T-helper 22 cell (primary cell): Measurements from ENCODE around the gene MYBPC2.
"Not testable (repeated sequence)": the region's sequence is repeated elsewhere in the genome, so short reads cannot be mapped to it uniquely, and the experiment has no call there.

ENCODE experiments used
- DNase-seq: peaks from one replicate; pipeline ENCODE4 v3.0.0-alpha.2; 2020; ENCODE audit warnings: low read depth

The MYBPC2 gene

DNA sequence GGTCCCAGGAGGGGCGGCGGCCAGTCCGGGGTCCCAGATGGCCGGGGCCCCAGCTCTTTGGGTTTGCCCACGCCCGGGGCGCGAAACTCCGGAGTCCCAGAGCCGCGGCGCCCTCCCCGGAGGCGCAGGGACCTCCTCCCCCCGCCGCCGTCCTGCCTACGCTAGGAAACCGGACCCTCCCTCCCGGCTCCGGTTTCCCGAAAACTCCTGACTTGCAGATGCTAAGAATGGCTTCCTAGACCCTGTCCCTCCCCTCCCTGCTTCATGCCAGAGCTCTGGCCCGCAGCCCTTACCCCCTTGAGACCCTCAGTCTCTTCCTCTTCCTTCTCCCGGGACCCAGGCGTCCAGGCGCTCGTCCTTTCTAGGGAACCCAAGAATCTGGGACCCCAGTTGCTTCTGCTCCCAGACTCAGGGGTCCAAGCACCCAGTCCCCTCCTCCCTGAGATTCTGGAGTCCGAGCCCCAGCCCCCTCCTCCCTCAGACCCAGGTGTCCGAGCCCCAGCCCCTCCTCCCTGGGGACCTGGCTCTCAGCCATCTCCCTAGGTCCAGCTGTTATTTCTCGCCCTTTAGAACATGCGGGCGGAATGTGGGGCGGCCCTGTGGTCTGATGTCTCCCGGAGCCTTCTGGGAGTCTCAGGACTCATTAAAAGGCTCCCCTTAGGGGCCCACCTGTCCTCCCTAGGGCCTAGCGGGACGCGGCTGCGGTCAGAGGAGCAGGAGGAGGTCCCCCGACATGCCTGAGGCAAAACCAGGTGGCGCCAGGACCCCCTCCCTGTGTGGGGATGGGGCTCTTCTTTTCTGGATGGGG, at the start of gene MYBPC2:
Gene MYBPC2 (plus strand): TSS at position 672 of the 808 bp plus-strand sequence. CDS start 62 bp downstream, at position 734.
- DNase-seq = no peak

- no peak for DNase-seq
These were observed 49.5 kb upstream of the MYBPC2 start for GRCh38 chr19:50383001-50383851.

DNA sequence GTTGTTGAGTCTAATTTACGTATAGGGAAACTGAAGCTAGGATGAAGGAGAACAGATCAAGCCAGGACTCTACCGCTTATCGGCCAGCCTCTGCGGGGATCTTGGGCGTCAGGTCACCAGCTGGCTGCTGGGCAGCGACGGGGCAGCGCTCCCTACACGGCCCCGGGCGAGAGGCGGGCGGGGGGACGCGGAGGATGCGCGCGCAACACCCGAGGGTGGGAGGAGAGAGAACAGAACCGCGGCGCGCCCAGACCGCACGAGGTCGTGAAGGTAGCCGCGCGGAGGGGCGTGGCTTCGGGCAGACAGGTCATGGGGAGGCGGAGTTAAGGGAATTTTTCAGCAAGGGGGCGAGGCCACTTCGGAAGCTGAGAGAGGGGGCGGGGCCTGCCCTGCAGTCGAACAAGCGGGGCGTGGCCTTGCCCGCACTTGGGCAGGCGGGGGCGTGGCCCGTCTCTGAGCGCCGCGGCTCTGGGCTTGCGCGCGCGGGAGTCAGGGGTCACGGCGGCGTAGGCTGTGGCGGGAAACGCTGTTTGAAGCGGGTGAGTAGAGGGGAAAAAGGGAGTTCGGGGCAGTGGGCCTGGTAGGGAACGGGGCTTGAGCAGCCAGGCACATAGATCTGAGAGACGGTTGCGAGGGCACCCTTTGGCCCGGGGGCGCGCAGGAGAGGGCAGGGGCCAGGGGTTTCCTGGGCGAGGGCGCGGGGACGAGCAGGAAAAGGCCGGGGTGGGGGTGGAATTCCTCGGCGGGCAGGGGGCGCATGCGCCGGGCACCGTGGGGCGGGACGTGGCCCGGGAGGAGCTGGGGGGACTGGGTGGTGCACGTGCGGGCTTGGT, 48.6 kb upstream of the MYBPC2 start, which contains the start of gene POLD1:
Gene POLD1 (plus strand): TSS at position 496 of the 833 bp plus-strand sequence. CDS start 14,505 bp downstream, outside the sequence.
- DNase-seq = peak; percentile 98

GRCh38 chr19:50384685-50385535, 47.8 kb upstream of the MYBPC2 start:
- no peak for DNase-seq

GRCh38 chr19:50387176-50387867, 45.4 kb upstream of the MYBPC2 start:
- DNase-seq = no peak

GRCh38 chr19:50387868-50388245, 44.8 kb upstream of the MYBPC2 start:
- DNase-seq = no peak

- DNase-seq = not testable (repeated sequence)
These were observed 42.4 kb upstream of the MYBPC2 start for GRCh38 chr19:50390295-50390694.

- DNase-seq = not testable (repeated sequence)
These were observed 41.7 kb upstream of the MYBPC2 start for GRCh38 chr19:50390952-50391351.

- DNase-seq = no peak
These were observed 39.9 kb upstream of the MYBPC2 start for GRCh38 chr19:50392759-50393158.

DNA sequence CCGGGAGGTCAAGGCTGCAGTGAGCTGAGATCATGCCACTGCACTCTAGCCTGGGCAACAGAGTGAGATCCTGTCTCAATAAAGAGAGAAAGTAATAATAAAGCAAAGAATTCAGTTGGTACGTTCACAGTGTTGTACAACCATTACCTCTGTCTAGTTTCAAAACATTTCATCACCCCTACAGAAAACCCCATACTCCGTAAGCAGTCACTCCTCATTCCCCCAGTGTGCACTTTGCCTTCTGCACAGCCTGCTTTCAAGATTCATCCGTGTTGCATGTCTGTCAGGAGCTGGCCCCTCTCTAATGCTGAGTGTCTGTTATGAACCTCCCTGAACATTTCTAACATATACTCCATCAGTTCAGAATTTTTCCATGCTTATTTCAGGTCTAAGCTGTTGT, 39.1 kb upstream of the MYBPC2 start:
- DNase-seq = no peak

DNA sequence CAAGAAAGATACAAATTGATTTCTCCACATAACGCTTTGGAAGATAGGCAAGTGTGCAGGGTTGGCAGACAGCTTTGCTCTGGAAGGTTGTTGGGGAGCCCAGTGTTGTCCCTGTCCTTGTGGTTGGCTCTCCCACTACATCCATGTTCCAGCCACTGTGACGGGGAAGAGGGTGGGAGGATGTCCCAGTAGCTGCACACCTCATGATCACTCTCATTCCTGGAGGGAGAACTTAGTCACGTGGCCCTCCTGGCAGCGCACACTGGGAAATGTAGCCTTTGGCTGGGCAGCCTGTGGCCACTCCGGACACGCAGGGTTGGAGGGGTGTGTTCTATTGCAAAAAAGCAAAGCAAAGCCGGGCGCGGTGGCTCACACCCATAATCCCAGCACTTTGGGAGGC, 38.7 kb upstream of the MYBPC2 start:
- no peak for DNase-seq

GRCh38 chr19:50398675-50399367, 33.9 kb upstream of the MYBPC2 start:
- no peak for DNase-seq

GRCh38 chr19:50399368-50399745, 33.3 kb upstream of the MYBPC2 start:
- DNase-seq = no peak

DNA sequence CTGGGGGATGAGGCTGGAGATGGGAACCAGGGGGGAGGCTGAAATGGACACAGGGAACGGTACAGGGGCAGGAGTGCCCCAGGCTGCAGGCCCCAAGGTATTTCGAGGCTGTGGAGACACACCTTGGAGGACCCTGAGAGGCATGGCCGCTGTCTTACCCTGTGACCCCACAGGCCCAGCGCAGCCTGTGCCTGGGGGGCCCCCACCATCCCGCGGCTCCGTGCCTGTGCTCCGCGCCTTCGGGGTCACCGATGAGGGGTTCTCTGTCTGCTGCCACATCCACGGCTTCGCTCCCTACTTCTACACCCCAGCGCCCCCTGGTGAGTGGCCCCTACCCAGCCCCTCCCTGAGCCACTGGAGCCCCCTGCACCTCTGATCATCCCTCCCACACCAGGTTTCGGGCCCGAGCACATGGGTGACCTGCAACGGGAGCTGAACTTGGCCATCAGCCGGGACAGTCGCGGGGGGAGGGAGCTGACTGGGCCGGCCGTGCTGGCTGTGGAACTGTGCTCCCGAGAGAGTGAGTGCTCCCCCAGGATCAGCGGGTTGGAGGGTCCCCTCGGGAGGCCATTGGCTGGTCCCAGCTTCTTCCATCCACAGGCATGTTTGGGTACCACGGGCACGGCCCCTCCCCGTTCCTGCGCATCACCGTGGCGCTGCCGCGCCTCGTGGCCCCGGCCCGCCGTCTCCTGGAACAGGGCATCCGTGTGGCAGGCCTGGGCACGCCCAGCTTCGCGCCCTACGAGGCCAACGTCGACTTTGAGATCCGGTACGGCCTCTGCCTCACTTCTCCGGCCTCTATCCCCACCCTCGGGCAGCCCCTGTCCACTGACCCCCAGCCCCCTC, 30.9 kb upstream of the MYBPC2 start:
- DNase-seq = no peak

GRCh38 chr19:50402544-50403301, 30.0 kb upstream of the MYBPC2 start:
- DNase-seq = no peak

- DNase-seq = no peak
These were observed 26.4 kb upstream of the MYBPC2 start for GRCh38 chr19:50406156-50406820.

GRCh38 chr19:50406829-50407228, 25.9 kb upstream of the MYBPC2 start:
- DNase-seq = no peak

- DNase-seq = no peak
These were observed 23.3 kb upstream of the MYBPC2 start for GRCh38 chr19:50409347-50409746.
